HL-60 (cell line): ENCODE data around the gene ABLIM1.

Experiments used
- DNase-seq, 2 experiments: peaks; one replicate each; pipeline ENCODE4 v3.0.0-alpha.2; 2010 to 2020; ENCODE audit warnings: low read depth in 1 of 2, low spot score in 1 of 2
- H3K27ac ChIP-seq: fragments of 250-450 bp; sonication (Bioruptor Pico); replicated peaks from 2 replicates; pipeline ENCODE4 v1.5.1; 2020; ENCODE audit warnings: mild to moderate bottlenecking, moderate library complexity
- H3K27me3 ChIP-seq: fragments of 250-450 bp; sonication (Bioruptor Pico); 2 replicates; pipeline ENCODE4 v1.5.1; 2021; ENCODE audit warnings: mild to moderate bottlenecking, moderate library complexity; ENCODE audit not compliant: insufficient read depth, poor library complexity, severe bottlenecking
- H3K4me3 ChIP-seq: replicated peaks from 2 replicates; pipeline ENCODE4 v1.5.1; 2011; ENCODE audit warnings: mild to moderate bottlenecking, control low read depth, low read length; ENCODE audit not compliant: insufficient read depth
- CTCF ChIP-seq: IDR thresholded peaks from one replicate; pipeline ENCODE4 v1.5.1; 2011; ENCODE audit warnings: low read length, control low read depth, inconsistent platforms; ENCODE audit not compliant: insufficient read depth
- GABPA ChIP-seq: IDR thresholded peaks from 2 replicates; pipeline ENCODE4 v1.6.1; 2012; ENCODE audit warnings: low read depth
- POLR2AphosphoS5 ChIP-seq: IDR thresholded peaks from 2 replicates; pipeline ENCODE4 v1.6.1; 2012; ENCODE audit warnings: low read depth
- REST ChIP-seq: IDR thresholded peaks from 2 replicates; pipeline ENCODE4 v1.6.1; 2012; ENCODE audit warnings: low read depth; ENCODE audit not compliant: insufficient replicate concordance
- SPI1 ChIP-seq: IDR thresholded peaks from 2 replicates; pipeline ENCODE4 v1.6.1; 2012; ENCODE audit warnings: low read depth, mild to moderate bottlenecking, borderline replicate concordance

ABLIM1 gene

GRCh38 chr10:114593816-114594468 lies 64.1 kb downstream of the ABLIM1 start:
- H3K27me3 ChIP-seq = peaks cover 12% of the 10 kb centered on the region
- no peak for DNase-seq
- no peak for TF ChIP-seq CTCF
- TF ChIP-seq GABPA = no peak
- no peak for TF ChIP-seq POLR2AphosphoS5
- no peak for TF ChIP-seq REST
- TF ChIP-seq SPI1 = no peak
- H3K4me3 ChIP-seq = no peak overlapping the region
- no peak overlapping the region for H3K27ac ChIP-seq

GRCh38 chr10:114593240-114593792 lies 64.8 kb downstream of the ABLIM1 start:
- no peak overlapping the region for H3K4me3 ChIP-seq
- TF ChIP-seq POLR2AphosphoS5 (no peak), SPI1 (no peak), REST (no peak), GABPA (no peak), CTCF (no peak)
- DNase-seq = no peak
- H3K27ac ChIP-seq = no peak overlapping the region
- H3K27me3 ChIP-seq = peaks cover 12% of the 10 kb centered on the region

GRCh38 chr10:114590993-114591392 lies 67.1 kb downstream of the ABLIM1 start:
- no peak for DNase-seq
- no peak overlapping the region for H3K27ac ChIP-seq
- no peak for TF ChIP-seq REST
- no peak overlapping the region for H3K4me3 ChIP-seq
- peaks cover 15% of the 10 kb centered on the region for H3K27me3 ChIP-seq
